PFSK-1 (cell line): ENCODE data around the gene LDB2.

Experiments
- POLR2AphosphoS5 ChIP-seq: IDR thresholded peaks from 2 replicates; pipeline ENCODE4 v1.6.1; 2012; ENCODE audit warnings: low read depth, mild to moderate bottlenecking, control low read depth, low read length, moderate library complexity
- REST ChIP-seq, 2 experiments: IDR thresholded peaks; 2 replicates each; pipeline versions ENCODE4 v1.6.1 to v1.8.0; 2011 to 2012; ENCODE audit warnings: low read depth in 2 of 2, low read length in 2 of 2, control low read depth in 1 of 2, inconsistent platforms in 1 of 2, mild to moderate bottlenecking in 1 of 2, moderate library complexity in 1 of 2; ENCODE audit not compliant: insufficient read depth in 1 of 2
- SIN3A ChIP-seq: IDR thresholded peaks from 2 replicates; pipeline ENCODE4 v1.6.1; 2012; ENCODE audit warnings: mild to moderate bottlenecking, low read length, moderate library complexity, borderline replicate concordance; ENCODE audit not compliant: insufficient read depth
- TAF1 ChIP-seq: IDR thresholded peaks from 2 replicates; pipeline ENCODE4 v1.6.1; 2012; ENCODE audit warnings: low read length, control low read depth, borderline replicate concordance; ENCODE audit not compliant: insufficient read depth

GRCh38 chr4:16817286-16817685 lies 81.2 kb downstream of the LDB2 start:
- TF ChIP-seq TAF1 (no peak), POLR2AphosphoS5 (no peak), REST (IDR thresholded peaks at IDR 0.05; ENCODE audit: insufficient read depth in 1 of 2, low read depth in 2 of 2, low read length in 2 of 2) (no peak), SIN3A (no peak)
